CD14-positive monocyte (primary cell): ENCODE results near the gene PHLDA1. TPM values are rescaled to one million over a fixed set of nuclear protein-coding genes. Genes with fewer than 3 reads are reported as not detected.

Source experiments
- DNase-seq, 3 donors: peaks; one replicate each; pipeline ENCODE4 v3.0.0-alpha.2; 2011 to 2022
- H2AFZ ChIP-seq: 2 replicates; pipeline ENCODE4 v1.6.0; 2012; ENCODE audit warnings: mild to moderate bottlenecking, low read depth, low read length, inconsistent platforms; ENCODE audit not compliant: insufficient read depth, poor library complexity, severe bottlenecking
- H3K27ac ChIP-seq, 2 donors: 1 replicate in 1 of 2; 2 replicates in 1 of 2; pipeline ENCODE4 v1.5.1; 2012 to 2013; ENCODE audit warnings: low read length in 2 of 2, control low read depth in 1 of 2, inconsistent platforms in 1 of 2, low read depth in 1 of 2, mild to moderate bottlenecking in 1 of 2
- H3K27me3 ChIP-seq, 2 donors: one replicate each; pipeline versions ENCODE4 v1.6.0 to v1.6.1; 2011 to 2013; ENCODE audit warnings: low read length in 2 of 2; ENCODE audit not compliant: control insufficient read depth in 2 of 2, insufficient read depth in 2 of 2
- H3K36me3 ChIP-seq, 2 donors: replicated peaks in 1 of 2; 1 replicate in 1 of 2; 2 replicates in 1 of 2; pipeline versions ENCODE4 v1.5.1 to v1.6.1; 2012 to 2013; ENCODE audit warnings: low read length in 2 of 2, control low read depth in 1 of 2, inconsistent platforms in 1 of 2, mild to moderate bottlenecking in 1 of 2; ENCODE audit not compliant: insufficient read depth in 2 of 2, control insufficient read depth in 1 of 2
- H3K4me1 ChIP-seq, 2 donors: 1 replicate in 1 of 2; 2 replicates in 1 of 2; pipeline versions ENCODE4 v1.5.1 to v1.6.1; 2012 to 2013; ENCODE audit warnings: low read length in 2 of 2, control low read depth in 1 of 2, inconsistent platforms in 1 of 2, mild to moderate bottlenecking in 1 of 2, moderate library complexity in 1 of 2; ENCODE audit not compliant: insufficient read depth in 2 of 2, control insufficient read depth in 1 of 2
- H3K4me2 ChIP-seq: replicated peaks from 2 replicates; pipeline ENCODE3; 2012; ENCODE audit warnings: low read length, moderate library complexity, mild to moderate bottlenecking; ENCODE audit not compliant: poor library complexity, severe bottlenecking; ENCODE audit errors: extremely low read depth
- H3K4me3 ChIP-seq, 3 experiments: fragments of 200-600 bp in 1 of 3; sonication (generic) in 1 of 3; replicated peaks in 1 of 3; 1 replicate in 2 of 3; 2 replicates in 1 of 3; pipeline ENCODE4 v1.5.1; 2011 to 2013; ENCODE audit warnings: low read length in 3 of 3, mild to moderate bottlenecking in 3 of 3, control low read depth in 2 of 3, low read depth in 2 of 3, inconsistent platforms in 1 of 3, moderate library complexity in 1 of 3
- H3K79me2 ChIP-seq: 2 replicates; pipeline ENCODE4 v1.6.0; 2012; ENCODE audit warnings: mild to moderate bottlenecking, control low read depth, inconsistent platforms, low read length, moderate library complexity; ENCODE audit not compliant: insufficient read depth
- H3K9ac ChIP-seq: 2 replicates; pipeline ENCODE4 v1.6.0; 2017; ENCODE audit warnings: low read length, mild to moderate bottlenecking; ENCODE audit not compliant: insufficient read depth, poor library complexity, severe bottlenecking
- H3K9me3 ChIP-seq, 2 donors: replicated peaks in 1 of 2; 1 replicate in 1 of 2; 2 replicates in 1 of 2; pipeline versions ENCODE4 v1.5.1 to v1.6.1; 2012 to 2013; ENCODE audit warnings: low read length in 2 of 2, control low read depth in 1 of 2; ENCODE audit not compliant: control insufficient read depth in 1 of 2, insufficient read depth in 1 of 2
- H4K20me1 ChIP-seq: 2 replicates; pipeline ENCODE4 v1.6.0; 2012; ENCODE audit warnings: mild to moderate bottlenecking, low read length, control low read depth, moderate library complexity; ENCODE audit not compliant: insufficient read depth
- H3K27ac Mint-ChIP-seq, 7 donors: one replicate each; pipeline ENCODE4 v1.8.0; 2020; ENCODE audit warnings: mild to moderate bottlenecking in 7 of 7, mixed read lengths in 7 of 7, moderate library complexity in 6 of 7, inconsistent platforms in 2 of 7
- H3K27me3 Mint-ChIP-seq, 3 donors: one replicate each; pipeline ENCODE4 v1.8.0; 2021 to 2022; ENCODE audit warnings: low read depth in 3 of 3, mild to moderate bottlenecking in 3 of 3, mixed read lengths in 3 of 3, moderate library complexity in 3 of 3, inconsistent platforms in 1 of 3
- H3K36me3 Mint-ChIP-seq, 2 donors: one replicate each; pipeline ENCODE4 v1.8.0; 2020; ENCODE audit warnings: mixed read lengths in 2 of 2, inconsistent platforms in 1 of 2, mild to moderate bottlenecking in 1 of 2
- H3K4me1 Mint-ChIP-seq: one replicate; pipeline ENCODE4 v1.8.0; 2020; ENCODE audit warnings: mild to moderate bottlenecking, mixed read lengths
- H3K4me3 Mint-ChIP-seq, 2 donors: one replicate each; pipeline ENCODE4 v1.8.0; 2020; ENCODE audit warnings: mild to moderate bottlenecking in 2 of 2, mixed read lengths in 2 of 2, moderate library complexity in 1 of 2
- H3K9me3 Mint-ChIP-seq, 7 donors: one replicate each; pipeline ENCODE4 v1.8.0; 2020 to 2022; ENCODE audit warnings: mixed read lengths in 7 of 7, mild to moderate bottlenecking in 6 of 7, moderate library complexity in 6 of 7, inconsistent platforms in 2 of 7
- CTCF ChIP-seq: fragments of 200-600 bp; IDR thresholded peaks from one replicate; pipeline ENCODE4 v1.8.0; 2022; ENCODE audit warnings: antibody characterized with exemption, mild to moderate bottlenecking
- WGBS: methylation state at CpG from one replicate; pipeline ENCODE4 v1.1.5; 2013; ENCODE audit warnings: missing lambda C conversion rate; ENCODE audit not compliant: insufficient coverage; 5-methylcytosine and 5-hydroxymethylcytosine counted together
- intact Hi-C, 2 donors: fragments of 100-400 bp; cut with micrococcal nuclease; formaldehyde crosslinking; loops; one replicate each; pipeline versions ENCODE4 v1.15.0 to v1.15.1; 2023
- polyA plus RNA-seq, 3 donors: library from polyadenylated mRNA; depleted of rRNA in 1 of 3; unstranded in 2 of 3; stranded (reverse) in 1 of 3; fragments of 300-500 nt in 2 of 3; fragments of >200 nt in 1 of 3; fragmentation: Illumina TruSeq in 2 of 3; gene quantifications; 1 replicate in 2 of 3; 2 replicates in 1 of 3; pipeline ENCODE4 v1.2.3, GENCODE V29; 2012 to 2021

Gene PHLDA1
- polyA plus RNA-seq, 3 donors: 1.1 to 5.8 (median 1.6) TPM

DNA sequence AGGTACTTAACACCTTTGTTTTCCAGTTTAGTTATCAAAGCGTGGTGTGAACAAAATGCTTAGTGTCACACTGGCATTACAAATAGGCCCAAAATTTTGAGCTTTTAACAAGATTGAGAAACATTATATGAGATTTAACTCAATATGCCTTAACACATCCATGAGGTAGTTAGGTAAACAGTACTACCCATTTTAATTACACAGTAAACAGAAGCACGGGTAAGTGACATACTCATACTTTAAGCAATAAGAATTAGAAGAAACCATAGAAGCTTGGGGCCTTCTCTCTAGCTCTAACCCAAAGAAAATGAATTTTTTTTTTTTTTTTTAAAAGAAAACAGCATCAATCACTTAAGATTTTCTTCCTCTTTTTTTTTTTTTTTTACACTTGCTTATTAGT lies 15.5 kb upstream of the PHLDA1 start:
- Mint-ChIP-seq H3K4me3 (no peak overlapping the region), H3K27ac (peak overlapping the region in 1 of 7 donors; percentile 33), H3K9me3 (peaks cover 0 to 2% (median 0%) of the 10 kb centered on the region in 7 donors), H3K27me3 (peaks cover 0 to 3% (median 0%) of the 10 kb centered on the region in 3 donors), H3K4me1 (no peaks in the 10 kb centered on the region), H3K36me3 (peaks cover 39 to 61% of the 10 kb centered on the region in 2 donors)
- peaks cover 37 to 61% of the 10 kb centered on the region in 2 donors for H3K36me3 ChIP-seq
- no peak overlapping the region for H3K4me3 ChIP-seq
- intact Hi-C loops: no loop called here
- no peak overlapping the region for H3K9ac ChIP-seq
- H3K4me2 ChIP-seq: no peak overlapping the region
- no peak for TF ChIP-seq CTCF
- H4K20me1 ChIP-seq: no peaks in the 10 kb centered on the region
- H2AFZ ChIP-seq: no peak overlapping the region
- no peak for DNase-seq
- WGBS: 100% methylated on average over 1 of the region's 2 CpGs
- H3K27ac ChIP-seq: no peak overlapping the region
- H3K4me1 ChIP-seq: no peaks in the 10 kb centered on the region
- H3K9me3 ChIP-seq: no peaks in the 10 kb centered on the region
- no peaks in the 10 kb centered on the region for H3K27me3 ChIP-seq
- H3K79me2 ChIP-seq: no peaks in the 10 kb centered on the region

GRCh38 chr12:76043377-76043776 lies 11.8 kb upstream of the PHLDA1 start:
- Histone ChIP-seq H3K9ac (no peak overlapping the region), H3K36me3 (peaks cover 2 to 26% of the 10 kb centered on the region in 2 donors), H2AFZ (no peak overlapping the region), H3K79me2 (no peaks in the 10 kb centered on the region), H3K27me3 (peaks cover 0 to 2% of the 10 kb centered on the region in 2 donors), H3K27ac (no peak overlapping the region), H3K9me3 (no peaks in the 10 kb centered on the region), H3K4me1 (no peaks in the 10 kb centered on the region), H3K4me2 (no peak overlapping the region), H4K20me1 (no peaks in the 10 kb centered on the region), H3K4me3 (no peak overlapping the region)
- peaks cover 19 to 28% of the 10 kb centered on the region in 2 donors for H3K36me3 Mint-ChIP-seq
- WGBS: 96% methylated on average over 3 of the region's 4 CpGs
- no peak for DNase-seq
- H3K27ac Mint-ChIP-seq: no peak overlapping the region
- H3K4me1 Mint-ChIP-seq: no peaks in the 10 kb centered on the region
- H3K27me3 Mint-ChIP-seq: peaks cover 2 to 3% (median 2%) of the 10 kb centered on the region in 3 donors
- intact Hi-C loops: no loop called here
- no peak overlapping the region for H3K4me3 Mint-ChIP-seq
- H3K9me3 Mint-ChIP-seq: peaks cover 0 to 2% (median 0%) of the 10 kb centered on the region in 7 donors
- no peak for TF ChIP-seq CTCF
